Astrocyte of the hippocampus (primary cell): ENCODE data around the gene TBPL2.
"Not testable (repeated sequence)": the region's sequence is repeated elsewhere in the genome, so short reads cannot be mapped to it uniquely, and the experiment has no call there.

Source experiments
- DNase-seq: peaks from one replicate; pipeline ENCODE4 v3.0.0; 2011; ENCODE audit warnings: low read depth, low spot score

The TBPL2 gene

DNA sequence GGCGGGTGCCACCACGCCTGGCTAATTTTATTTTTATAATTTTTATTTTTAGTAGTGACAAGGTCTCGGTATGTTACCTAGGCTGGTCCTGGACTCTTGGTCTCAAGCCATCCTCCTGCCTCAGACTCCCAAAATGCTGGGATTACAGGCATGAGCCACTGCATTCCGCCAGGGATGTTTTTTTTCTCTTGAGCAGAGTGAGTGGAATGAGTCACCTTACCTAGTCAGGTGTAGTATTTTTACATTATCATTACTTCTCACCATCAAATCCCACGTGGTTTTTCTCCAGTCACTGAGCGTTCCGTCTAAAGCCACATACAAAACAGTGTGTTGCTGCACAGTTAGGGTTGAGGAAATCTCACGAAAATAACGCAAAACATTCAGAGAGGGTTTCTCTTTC, 870 bp upstream of the TBPL2 start:
- no peak for DNase-seq

DNA sequence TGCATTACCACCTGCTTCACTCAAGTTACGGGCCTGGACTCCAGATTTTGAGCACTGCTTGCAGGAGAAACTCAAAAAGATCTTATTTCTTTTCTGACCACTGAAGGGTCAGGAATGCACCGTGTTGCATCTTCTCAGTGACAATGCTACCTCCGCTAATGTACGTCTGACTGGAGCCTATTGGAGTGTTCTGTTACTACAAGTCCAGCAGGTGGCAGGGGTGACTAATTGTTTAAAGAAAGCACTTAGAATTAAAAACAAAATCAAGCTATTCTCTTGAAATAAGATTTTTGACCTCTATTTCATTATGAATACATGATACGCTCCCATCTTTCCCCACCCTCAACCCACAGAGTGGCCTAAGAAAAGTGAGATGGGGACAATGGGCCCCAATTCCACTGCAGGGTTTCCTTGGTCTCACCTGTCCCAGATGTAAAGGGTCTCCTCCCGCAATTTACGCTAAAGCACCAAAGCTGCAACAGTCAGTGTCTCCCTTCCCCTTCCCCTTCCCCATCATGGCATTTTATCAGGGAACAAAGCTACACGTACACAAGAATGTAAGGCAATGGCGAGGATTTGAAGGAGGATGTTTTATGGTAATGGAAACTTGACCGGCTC, 2.2 kb downstream of the TBPL2 start:
- peak; percentile 72 for DNase-seq

GRCh38 chr14:55436931-55437330, 3.5 kb downstream of the TBPL2 start:
- DNase-seq, result no peak

- DNase-seq, result no peak
Measured at GRCh38 chr14:55436519-55436918, 3.9 kb downstream of the TBPL2 start.

- no peak for DNase-seq
Measured at GRCh38 chr14:55434805-55435174, 5.6 kb downstream of the TBPL2 start.

GRCh38 chr14:55433880-55434804, 6.3 kb downstream of the TBPL2 start:
- DNase-seq, result no peak

DNA sequence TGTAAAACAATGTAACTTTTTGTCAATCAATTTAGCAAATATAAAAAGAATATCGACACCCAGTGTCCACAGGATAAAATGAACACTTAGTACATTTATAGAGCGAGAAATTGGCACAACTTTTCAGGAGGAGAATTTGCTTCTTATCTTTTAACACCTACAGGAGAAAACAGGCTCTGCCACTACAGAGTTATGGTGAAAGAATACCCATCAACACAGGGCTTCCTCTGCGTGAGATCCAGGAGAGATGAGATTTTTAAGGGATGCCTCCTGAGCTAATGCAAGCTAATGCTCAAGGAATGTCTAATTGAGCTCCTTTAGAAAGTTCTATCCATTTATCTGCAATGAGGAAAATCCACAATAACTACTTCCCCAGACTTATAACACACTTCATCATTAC, 7.8 kb downstream of the TBPL2 start:
- no peak for DNase-seq

DNA sequence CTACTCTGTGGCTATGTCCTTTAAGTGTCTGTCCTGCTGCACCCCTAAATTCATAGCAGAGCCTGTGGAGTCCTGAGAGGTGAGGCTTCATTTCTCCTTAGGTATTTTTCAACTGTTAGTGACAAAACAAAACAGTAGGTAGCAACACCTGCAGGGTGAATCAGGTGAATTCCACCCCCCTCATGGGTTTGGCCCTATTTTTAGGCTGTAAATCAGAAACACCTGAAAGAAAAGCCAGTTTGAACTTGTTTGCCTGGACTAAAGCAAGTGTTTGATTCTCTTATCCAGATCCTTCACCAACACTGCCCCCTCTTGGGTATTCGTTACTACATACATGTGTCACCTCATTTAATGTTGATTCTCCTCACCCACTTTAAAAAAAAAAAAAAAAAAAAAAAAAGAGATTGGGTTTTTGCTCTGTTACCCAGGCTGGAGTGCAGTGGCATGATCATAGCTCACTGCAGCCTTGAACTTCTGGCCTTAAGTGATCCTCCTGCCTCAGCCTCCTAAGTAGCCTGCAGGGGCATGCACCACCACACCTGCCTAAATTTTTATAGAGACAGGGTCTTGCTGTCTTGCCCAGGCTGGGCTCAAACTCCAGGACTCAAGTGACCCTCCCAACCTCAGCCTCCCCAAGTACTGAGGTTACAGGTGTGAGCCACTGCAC, 10.3 kb downstream of the TBPL2 start:
- DNase-seq, result peak; percentile 81

DNA sequence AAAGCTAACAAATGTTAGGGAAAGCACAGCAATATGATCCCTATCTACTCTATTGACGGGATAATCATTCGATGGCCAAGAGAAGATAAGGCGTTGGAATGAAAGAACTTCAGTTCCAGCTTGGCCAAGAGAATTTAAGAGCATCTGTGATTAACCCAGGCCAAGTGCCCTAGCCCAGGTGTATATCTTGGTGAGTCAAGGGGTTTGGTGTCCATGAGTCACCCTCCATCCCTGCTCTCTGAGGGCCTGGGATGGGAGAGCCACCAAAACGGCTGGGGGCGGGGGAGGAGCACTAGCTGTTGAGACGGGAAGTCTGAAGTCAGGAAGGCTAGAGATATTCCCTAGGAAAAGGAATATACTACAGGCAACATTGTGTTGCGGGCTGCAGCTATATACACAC, 13.0 kb downstream of the TBPL2 start:
- DNase-seq, result no peak

- no peak for DNase-seq
Measured at GRCh38 chr14:55426891-55427290, 13.5 kb downstream of the TBPL2 start.

DNA sequence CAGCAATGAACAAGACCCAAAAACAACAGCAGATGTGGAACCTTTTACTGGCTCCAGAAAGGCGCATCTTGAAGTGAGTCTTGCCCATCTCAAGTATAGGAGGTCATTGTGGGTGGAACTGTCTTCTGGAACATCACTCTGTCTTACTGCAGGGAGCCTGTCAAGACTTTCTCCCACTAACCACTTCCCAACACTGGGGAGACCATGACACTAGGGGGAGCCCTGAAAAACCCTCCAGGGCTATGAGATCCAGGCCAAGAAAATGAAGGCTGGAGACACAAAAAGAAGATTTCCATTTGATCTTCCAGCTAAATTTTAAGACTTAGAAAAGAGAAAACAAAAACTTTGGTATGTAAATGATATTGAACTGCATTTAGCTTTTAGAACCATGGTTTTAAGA, 15.3 kb downstream of the TBPL2 start:
- DNase-seq, result no peak

GRCh38 chr14:55423969-55424368, 16.4 kb downstream of the TBPL2 start:
- no peak for DNase-seq

DNA sequence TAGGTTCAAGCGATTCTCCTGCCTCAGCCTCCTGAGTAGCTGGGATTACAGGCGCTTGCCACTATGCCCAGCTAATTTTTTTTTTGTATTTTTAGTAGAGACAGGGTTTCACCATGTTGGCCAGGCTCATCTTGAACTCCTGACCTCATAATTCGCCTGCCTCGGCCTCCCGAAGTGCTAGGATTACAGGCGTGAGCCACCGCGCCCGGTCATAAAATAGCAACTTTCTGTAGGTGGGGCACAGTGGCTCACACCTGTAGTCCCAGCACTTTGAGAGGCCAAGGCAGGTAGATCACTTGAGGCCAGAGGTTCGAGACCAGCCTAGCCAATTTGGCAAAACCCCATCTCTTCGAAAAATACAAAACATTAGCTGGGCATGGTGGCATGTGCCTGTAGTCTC, 18.1 kb downstream of the TBPL2 start:
- not testable (repeated sequence) for DNase-seq

- DNase-seq, result no peak
Measured at GRCh38 chr14:55419663-55420062, 20.8 kb downstream of the TBPL2 start.

- no peak for DNase-seq
Measured at GRCh38 chr14:55418411-55418810, 22.0 kb downstream of the TBPL2 start.

GRCh38 chr14:55417955-55418354, 22.5 kb downstream of the TBPL2 start:
- DNase-seq, result no peak

DNA sequence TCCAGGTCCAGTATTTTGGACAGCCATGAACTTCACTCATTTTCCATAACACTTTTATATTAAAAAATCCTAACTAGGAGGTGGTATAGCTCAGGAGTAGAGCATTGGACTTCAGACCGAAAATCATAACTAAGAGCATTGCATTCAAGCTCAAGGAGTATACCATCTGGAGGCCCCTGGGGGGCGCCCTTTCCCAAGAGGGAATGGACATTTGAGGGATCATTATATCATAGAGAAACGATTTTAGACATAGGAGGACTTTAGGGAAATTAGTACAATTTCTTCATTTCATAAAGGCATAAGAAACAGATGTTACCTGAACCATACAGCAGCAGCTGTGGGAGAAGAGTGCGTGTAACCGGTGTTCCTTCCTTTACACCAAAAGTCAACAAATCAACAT, 23.6 kb downstream of the TBPL2 start:
- peak; percentile 2 for DNase-seq

- no peak for DNase-seq
Measured at GRCh38 chr14:55414551-55414950, 25.9 kb downstream of the TBPL2 start.

- DNase-seq, result peak; percentile 22
Measured at GRCh38 chr14:55412676-55413075, 27.7 kb downstream of the TBPL2 start.

DNA sequence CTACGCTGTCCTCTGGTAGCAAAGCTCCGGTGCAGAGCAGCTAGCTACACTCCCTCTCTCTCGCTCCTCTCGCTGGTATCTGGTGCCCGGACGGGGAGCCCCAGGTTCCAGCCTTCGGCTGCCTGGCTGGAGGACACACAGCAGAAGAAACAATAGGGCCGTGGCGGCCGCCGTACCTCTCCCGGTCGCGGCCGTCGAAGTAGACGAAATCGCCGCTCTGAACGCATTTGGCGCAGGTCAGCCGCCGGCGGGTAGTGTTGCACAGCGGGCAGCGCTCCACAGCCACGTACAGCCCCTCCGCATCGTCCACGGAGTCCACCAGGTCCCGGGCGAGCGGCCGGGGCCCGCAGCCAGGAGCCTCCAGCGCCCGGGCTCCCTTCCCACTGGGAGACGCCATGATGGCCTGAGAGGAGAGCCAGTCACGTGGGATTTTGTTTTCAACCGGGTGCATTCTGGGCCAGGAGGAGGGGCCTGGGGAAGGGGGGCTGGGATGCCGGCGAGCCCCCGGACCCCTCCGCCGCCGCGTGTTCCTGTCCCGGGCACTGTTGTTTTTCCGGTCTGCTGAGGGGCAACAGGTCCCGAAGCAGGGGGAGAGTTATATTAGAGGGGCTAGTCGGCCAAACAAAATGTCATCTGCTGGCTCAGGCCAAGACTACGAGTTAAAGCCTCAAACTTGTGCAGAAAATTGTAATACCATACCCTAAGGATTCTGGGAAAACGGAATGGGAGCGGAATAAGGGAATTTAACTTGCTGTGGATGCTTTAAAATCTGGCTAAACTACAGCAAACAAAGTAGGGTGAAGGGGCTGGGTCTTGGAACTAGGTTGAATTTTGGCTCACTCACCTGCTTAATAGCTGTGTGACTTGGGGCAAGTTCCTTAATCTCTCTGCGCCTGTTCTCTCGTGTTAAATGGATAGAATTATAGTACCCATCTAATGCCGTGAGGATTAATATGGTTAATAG, 28.7 kb downstream of the TBPL2 start, which contains the start of gene ATG14:
TSS of gene ATG14 (minus strand) at position 405 of the 964 bp plus-strand sequence. CDS start at position 397, 8 bp downstream.
- peak; percentile 93 for DNase-seq

DNA sequence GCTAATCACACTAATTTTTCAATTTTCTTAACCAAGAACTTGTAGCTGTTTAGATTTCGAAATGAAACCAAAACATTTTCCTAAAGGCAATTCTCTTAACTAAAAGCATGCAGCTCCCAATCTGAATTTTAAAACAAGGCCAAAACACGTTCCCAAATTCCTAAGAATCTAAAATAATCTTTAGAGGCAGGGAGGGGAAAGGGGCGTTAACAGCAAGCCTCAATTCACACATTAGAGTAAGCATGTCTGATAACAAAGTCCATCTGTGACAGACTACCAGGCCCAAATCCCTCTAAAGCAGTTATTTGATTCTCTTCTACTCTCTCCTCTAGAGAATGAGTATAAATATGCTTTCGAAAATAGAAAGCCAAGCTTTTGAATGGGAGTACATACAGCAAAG, 29.5 kb downstream of the TBPL2 start:
- DNase-seq, result no peak
